SU-DHL-6 (cell line): ENCODE measurements around the gene SFMBT2.

Experiments
- H2AFZ ChIP-seq: fragments of 200-600 bp; sonication (generic); 2 replicates; pipeline ENCODE4 v1.6.1; 2014; ENCODE audit warnings: low read depth, mild to moderate bottlenecking, moderate library complexity, mixed read lengths, antibody characterized with exemption, low read length; ENCODE audit not compliant: severe bottlenecking
- H3F3A ChIP-seq: fragments of 200-600 bp; shearing (Covaris generic); 2 replicates; pipeline ENCODE4 v1.6.0; 2016; ENCODE audit warnings: antibody characterized with exemption, mild to moderate bottlenecking; ENCODE audit not compliant: insufficient read depth
- H3K27ac ChIP-seq: fragments of 200-600 bp; sonication (generic); 2 replicates; pipeline ENCODE4 v1.5.1; 2016; ENCODE audit warnings: low read depth, mild to moderate bottlenecking, low read length, moderate library complexity, mixed read lengths
- H3K27me3 ChIP-seq: fragments of 200-600 bp; sonication (generic), shearing (Covaris generic); 2 replicates; pipeline ENCODE4 v1.6.0; 2014; ENCODE audit warnings: mild to moderate bottlenecking, low read length
- H3K36me3 ChIP-seq: fragments of 200-600 bp; sonication (generic); 2 replicates; pipeline ENCODE4 v1.6.1; 2014; ENCODE audit warnings: mild to moderate bottlenecking, low read length, mixed read lengths
- H3K4me2 ChIP-seq: fragments of 300-600, 200-600 bp; shearing (Covaris generic), sonication (generic); 2 replicates; pipeline ENCODE4 v1.6.0; 2014; ENCODE audit warnings: low read length, low read depth, mild to moderate bottlenecking; ENCODE audit not compliant: poor library complexity, severe bottlenecking
- H3K4me3 ChIP-seq: fragments of 200-600 bp; sonication (generic); 2 replicates; pipeline ENCODE4 v1.5.1; 2014; ENCODE audit warnings: antibody characterized with exemption, low read length, mild to moderate bottlenecking, mixed read lengths; ENCODE audit not compliant: insufficient read depth, poor library complexity, severe bottlenecking
- H3K79me2 ChIP-seq: fragments of 200-600 bp; sonication (generic); 2 replicates; pipeline ENCODE4 v1.6.1; 2014; ENCODE audit warnings: mild to moderate bottlenecking, low read length, moderate library complexity; ENCODE audit not compliant: insufficient read depth
- H3K9ac ChIP-seq: fragments of 200-600 bp; sonication (generic); 2 replicates; pipeline ENCODE4 v1.7.0; 2014; ENCODE audit warnings: mild to moderate bottlenecking, low read length
- H3K9me2 ChIP-seq: fragments of 200-600 bp; sonication (generic); replicated peaks from 2 replicates; pipeline ENCODE4 v1.6.1; 2014; ENCODE audit warnings: low read length; ENCODE audit not compliant: insufficient read depth
- H3K9me3 ChIP-seq: fragments of 200-600 bp; sonication (generic); 2 replicates; pipeline ENCODE4 v1.6.1; 2014; ENCODE audit warnings: low read length, mixed read lengths; ENCODE audit not compliant: insufficient read depth
- H4K20me1 ChIP-seq: fragments of 200-600 bp; sonication (generic); 2 replicates; pipeline ENCODE4 v1.6.1; 2014; ENCODE audit warnings: low read depth, mild to moderate bottlenecking, antibody characterized with exemption, low read length, moderate library complexity, mixed read lengths
- EZH2phosphoT487 ChIP-seq: fragments of 200-600 bp; sonication (generic), shearing (Covaris generic); conservative IDR thresholded peaks from 2 replicates; pipeline ENCODE4 v1.6.1; 2018; ENCODE audit warnings: mild to moderate bottlenecking, antibody characterized with exemption, low read length, moderate library complexity, mixed read lengths
- TF ChIP-seq, protein P1 (sequence below): fragments of 200-600 bp; sonication (generic); IDR thresholded peaks from one replicate; pipeline ENCODE4 v1.5.1; 2017; ENCODE audit warnings: antibody characterized with exemption, mild to moderate bottlenecking, low read length, moderate library complexity; ENCODE audit not compliant: insufficient read depth, poor library complexity, severe bottlenecking

Gene SFMBT2

DNA sequence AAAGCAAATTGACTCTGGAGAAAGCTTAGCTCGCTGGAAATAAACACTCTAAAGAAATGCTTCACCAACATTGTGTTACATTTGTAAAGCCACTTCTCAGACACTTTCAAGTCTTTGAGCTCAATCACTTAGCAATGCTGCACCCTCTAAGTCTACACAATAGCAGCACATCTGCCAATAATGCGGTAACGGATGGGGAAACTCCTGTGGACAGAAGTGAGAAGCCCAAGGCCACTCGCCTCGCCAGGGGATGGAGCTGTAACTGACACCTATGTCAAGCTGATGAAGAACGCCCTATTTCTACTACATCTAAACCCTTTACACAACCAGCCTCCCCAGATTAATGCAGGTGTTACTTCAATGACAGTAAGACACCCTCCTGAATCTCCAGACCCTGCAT lies 167.7 kb downstream of the SFMBT2 start:
- no peak for TF ChIP-seq EZH2phosphoT487
- TF ChIP-seq, protein P1, sequence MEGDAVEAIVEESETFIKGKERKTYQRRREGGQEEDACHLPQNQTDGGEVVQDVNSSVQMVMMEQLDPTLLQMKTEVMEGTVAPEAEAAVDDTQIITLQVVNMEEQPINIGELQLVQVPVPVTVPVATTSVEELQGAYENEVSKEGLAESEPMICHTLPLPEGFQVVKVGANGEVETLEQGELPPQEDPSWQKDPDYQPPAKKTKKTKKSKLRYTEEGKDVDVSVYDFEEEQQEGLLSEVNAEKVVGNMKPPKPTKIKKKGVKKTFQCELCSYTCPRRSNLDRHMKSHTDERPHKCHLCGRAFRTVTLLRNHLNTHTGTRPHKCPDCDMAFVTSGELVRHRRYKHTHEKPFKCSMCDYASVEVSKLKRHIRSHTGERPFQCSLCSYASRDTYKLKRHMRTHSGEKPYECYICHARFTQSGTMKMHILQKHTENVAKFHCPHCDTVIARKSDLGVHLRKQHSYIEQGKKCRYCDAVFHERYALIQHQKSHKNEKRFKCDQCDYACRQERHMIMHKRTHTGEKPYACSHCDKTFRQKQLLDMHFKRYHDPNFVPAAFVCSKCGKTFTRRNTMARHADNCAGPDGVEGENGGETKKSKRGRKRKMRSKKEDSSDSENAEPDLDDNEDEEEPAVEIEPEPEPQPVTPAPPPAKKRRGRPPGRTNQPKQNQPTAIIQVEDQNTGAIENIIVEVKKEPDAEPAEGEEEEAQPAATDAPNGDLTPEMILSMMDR, result no peak
- no peaks in the 10 kb centered on the region for H3K79me2 ChIP-seq
- no peaks in the 10 kb centered on the region for H3K9me2 ChIP-seq
- peaks cover 8% of the 10 kb centered on the region for H3K36me3 ChIP-seq
- no peak overlapping the region for H3K4me2 ChIP-seq
- no peaks in the 10 kb centered on the region for H4K20me1 ChIP-seq
- no peak overlapping the region for H2AFZ ChIP-seq
- H3K4me3 ChIP-seq, result no peak overlapping the region
- H3K27me3 ChIP-seq, result no peaks in the 10 kb centered on the region
- H3K9ac ChIP-seq, result no peak overlapping the region
- no peaks in the 10 kb centered on the region for H3K9me3 ChIP-seq
- H3F3A ChIP-seq, result no peaks in the 10 kb centered on the region
- no peak overlapping the region for H3K27ac ChIP-seq

- no peaks in the 10 kb centered on the region for H4K20me1 ChIP-seq
- H3F3A ChIP-seq, result no peaks in the 10 kb centered on the region
- no peak for TF ChIP-seq EZH2phosphoT487
- TF ChIP-seq, protein P1, result no peak
- no peak overlapping the region for H3K27ac ChIP-seq
- H2AFZ ChIP-seq, result no peak overlapping the region
- H3K4me2 ChIP-seq, result no peak overlapping the region
- peaks cover 9% of the 10 kb centered on the region for H3K36me3 ChIP-seq
- no peaks in the 10 kb centered on the region; the same call in 1 of the 2 replicates for H3K79me2 ChIP-seq
- no peaks in the 10 kb centered on the region for H3K9me2 ChIP-seq
- no peaks in the 10 kb centered on the region for H3K27me3 ChIP-seq
- no peaks in the 10 kb centered on the region for H3K9me3 ChIP-seq
- H3K4me3 ChIP-seq, result no peak overlapping the region
- no peak overlapping the region for H3K9ac ChIP-seq
Measured at GRCh38 chr10:7239312-7239985, 171.4 kb downstream of the SFMBT2 start.

DNA sequence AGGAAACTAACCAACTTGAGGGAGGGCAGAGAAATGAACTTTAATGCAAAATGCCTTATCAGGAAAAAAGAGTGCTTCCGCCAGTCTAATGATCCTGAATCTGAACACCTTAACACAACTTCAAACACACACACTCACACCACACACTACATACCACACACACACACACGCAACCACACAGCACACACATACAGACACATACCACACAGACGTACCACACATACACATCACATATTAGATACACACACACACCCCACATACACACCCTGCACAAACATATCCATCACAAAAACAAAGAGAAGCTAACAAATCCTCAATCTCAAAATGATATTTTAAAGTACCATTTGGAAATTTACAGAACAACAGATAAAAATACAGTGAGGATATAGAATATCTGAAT lies 175.5 kb downstream of the SFMBT2 start:
- Histone ChIP-seq H3K27ac (no peak overlapping the region), H3K27me3 (no peaks in the 10 kb centered on the region), H3K9ac (no peak overlapping the region), H2AFZ (no peak overlapping the region), H3K4me3 (no peak overlapping the region), H3K4me2 (no peak overlapping the region), H3K79me2 (no peaks in the 10 kb centered on the region; the same call in 1 of the 2 replicates), H4K20me1 (no peaks in the 10 kb centered on the region), H3K9me2 (no peaks in the 10 kb centered on the region), H3F3A (no peaks in the 10 kb centered on the region), H3K9me3 (no peaks in the 10 kb centered on the region), H3K36me3 (peaks cover 3% of the 10 kb centered on the region; the same call in 1 of the 2 replicates)
- TF ChIP-seq EZH2phosphoT487, result no peak
- TF ChIP-seq, protein P1, result no peak
